HG03095 (cell line): Measurements from ENCODE around the gene PDK2.

Experiments
- ATAC-seq: cut with Tn5 transposase; IDR thresholded peaks from one replicate; pipeline ENCODE4 v1.9.1; 2021; ENCODE audit warnings: moderate library complexity; ENCODE audit not compliant: unreplicated experiment

PDK2 gene

GRCh38 chr17:50094753-50095619 lies at the start of gene PDK2:
Gene PDK2, plus strand, starts transcription at chr17:50095351. Its CDS starts 85 bp downstream, at chr17:50095436.
- peak; percentile 60 for ATAC-seq

DNA sequence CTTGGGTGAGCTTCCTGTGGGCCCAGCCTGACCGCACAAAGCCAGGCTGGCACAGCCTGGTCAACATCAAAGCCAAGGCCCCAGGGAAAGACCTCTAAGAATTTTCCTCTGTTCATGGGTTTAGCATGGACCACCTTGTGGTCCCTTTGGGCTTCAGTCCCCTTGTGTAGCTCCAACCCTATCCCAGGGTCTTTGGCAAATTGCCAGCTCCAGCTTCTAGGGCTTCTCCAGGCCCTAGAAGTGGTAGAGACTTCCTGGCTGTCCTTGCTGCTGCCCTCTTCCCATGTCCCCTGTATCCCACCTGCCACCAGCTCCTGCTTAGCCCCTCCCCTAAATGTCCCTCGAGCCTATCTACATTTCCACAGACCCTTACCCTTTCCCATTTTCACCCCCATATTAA lies 49.0 kb upstream of the PDK2 start:
- ATAC-seq = no peak

- no peak for ATAC-seq
Measured at GRCh38 chr17:50046667-50047066, 48.5 kb upstream of the PDK2 start.

DNA sequence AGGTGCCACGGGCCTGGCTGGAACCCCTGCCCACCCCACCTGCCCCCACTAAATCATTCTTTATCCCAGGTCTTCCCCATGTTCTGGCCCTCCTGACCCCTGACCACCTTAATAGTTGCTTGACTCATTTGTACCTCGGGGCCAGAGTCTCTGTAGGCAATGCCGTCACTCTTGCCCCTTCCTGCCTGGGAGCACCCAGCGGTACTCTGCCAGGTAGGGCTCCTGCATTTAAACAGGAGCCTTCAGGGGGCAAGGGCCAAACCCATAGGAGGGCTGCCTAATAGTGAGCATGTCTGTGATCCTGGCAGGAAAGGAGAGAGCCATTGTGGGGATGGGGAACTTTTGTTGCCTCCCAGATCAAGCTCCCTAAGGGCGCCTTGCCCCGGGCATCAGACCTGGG lies 48.1 kb upstream of the PDK2 start:
- ATAC-seq = no peak

DNA sequence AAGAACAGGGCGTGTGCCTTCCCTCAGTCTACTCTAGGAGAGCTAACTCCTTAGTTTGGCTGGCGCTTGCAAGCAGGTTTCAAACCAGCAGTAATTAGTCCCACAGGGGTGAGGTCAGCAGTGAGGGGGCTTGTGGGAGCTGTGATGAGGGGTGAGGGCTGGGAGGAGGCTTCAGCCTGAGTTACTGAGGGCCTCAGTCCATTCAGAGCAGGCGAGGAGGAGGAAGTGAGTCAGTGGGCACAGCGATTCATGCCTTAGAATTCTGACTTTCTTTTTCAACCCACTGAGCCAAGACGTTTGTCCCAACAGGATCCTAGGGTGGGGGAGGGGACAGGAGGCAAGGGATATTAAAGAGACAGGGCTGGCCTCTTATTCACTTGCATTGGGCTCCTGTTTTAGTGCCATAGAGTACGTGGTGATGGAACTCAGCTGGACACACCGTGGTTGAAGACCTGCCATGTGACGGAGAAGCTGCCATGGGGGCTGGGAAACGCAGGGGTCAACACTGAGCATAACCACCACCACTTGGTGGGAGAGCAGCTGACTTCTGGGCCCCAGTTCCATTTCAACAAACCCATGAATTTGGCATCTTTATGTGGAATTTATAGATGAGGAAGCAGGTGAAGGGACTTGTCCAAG lies 47.5 kb upstream of the PDK2 start:
- no peak for ATAC-seq

- no peak for ATAC-seq
Measured at GRCh38 chr17:50048146-50048720, 46.9 kb upstream of the PDK2 start.

DNA sequence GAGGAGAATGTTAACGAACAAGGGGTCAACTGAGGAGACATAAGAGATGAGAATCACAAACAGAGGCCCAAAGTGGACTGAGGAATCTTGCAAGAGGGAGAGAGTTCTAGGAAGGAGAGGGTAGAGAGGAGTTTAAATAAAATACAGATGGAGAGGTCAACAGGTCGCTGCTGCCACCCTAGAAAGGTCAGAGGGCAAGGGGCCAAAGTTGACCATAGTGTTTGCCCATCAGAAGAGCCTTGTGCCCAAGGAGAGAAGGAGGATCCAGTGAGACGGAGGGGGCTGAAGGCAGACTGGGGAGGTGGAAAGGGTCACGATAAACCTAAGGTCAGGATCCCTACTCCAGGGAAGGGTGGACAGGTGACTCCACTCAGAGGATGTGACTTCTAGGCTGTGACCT lies 46.2 kb upstream of the PDK2 start:
- no peak for ATAC-seq

GRCh38 chr17:50049636-50050035 lies 45.5 kb upstream of the PDK2 start:
- no peak for ATAC-seq

GRCh38 chr17:50050431-50051032 lies 44.6 kb upstream of the PDK2 start:
- ATAC-seq = no peak

- no peak for ATAC-seq
Measured at GRCh38 chr17:50051082-50051576, 44.0 kb upstream of the PDK2 start.

- no peak for ATAC-seq
Measured at GRCh38 chr17:50051606-50052005, 43.5 kb upstream of the PDK2 start.

GRCh38 chr17:50052241-50052796 lies 42.8 kb upstream of the PDK2 start:
- ATAC-seq = no peak

- ATAC-seq = no peak
Measured at GRCh38 chr17:50052822-50053653, 42.1 kb upstream of the PDK2 start.

- no peak for ATAC-seq
Measured at GRCh38 chr17:50053654-50053960, 41.5 kb upstream of the PDK2 start.

- no peak for ATAC-seq
Measured at GRCh38 chr17:50055055-50055425, 40.1 kb upstream of the PDK2 start.

DNA sequence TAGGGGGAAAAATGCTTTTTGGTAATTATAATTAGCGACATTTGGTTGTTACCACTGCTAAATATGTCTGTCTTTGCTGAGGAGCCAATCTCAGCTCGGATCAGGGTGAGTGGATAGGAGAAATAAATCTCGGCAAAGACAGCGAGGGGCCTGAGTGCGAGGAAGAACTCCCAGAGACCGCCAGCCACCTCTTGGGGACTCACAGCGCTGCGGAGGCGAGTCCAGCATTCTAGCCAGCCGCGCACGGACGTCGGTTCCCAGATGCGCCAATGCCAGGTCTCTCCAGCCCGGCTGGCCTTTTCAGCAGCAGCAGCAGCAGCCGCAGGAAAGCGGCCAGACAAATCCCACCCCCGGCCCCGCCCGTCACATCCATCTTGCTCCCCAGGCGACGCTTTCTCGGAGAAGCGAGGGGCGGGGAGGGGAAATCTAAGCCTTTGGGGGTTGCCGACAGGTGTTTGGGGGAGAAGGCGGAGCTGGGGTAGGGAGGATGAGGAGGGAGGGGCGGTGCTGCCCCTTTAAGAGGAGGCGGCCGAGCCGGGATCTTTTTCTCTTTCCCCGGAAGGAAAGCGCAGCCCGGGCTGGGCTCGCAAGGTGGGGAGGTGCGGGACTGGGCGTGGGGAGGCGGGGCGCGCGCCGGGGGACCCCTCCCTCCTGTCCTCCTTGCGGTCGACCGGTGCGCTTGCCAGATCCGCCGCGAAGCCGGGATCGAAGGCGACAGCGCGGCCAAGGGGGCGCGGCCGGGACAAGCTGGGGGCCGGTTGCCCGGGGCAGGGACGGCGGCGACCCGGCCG lies 39.5 kb upstream of the PDK2 start, which contains the start of gene ITGA3:
ITGA3 (plus strand) TSS at position 685 of the 791 bp plus-strand sequence. CDS start 330 bp downstream, outside the sequence.
- no peak for ATAC-seq

DNA sequence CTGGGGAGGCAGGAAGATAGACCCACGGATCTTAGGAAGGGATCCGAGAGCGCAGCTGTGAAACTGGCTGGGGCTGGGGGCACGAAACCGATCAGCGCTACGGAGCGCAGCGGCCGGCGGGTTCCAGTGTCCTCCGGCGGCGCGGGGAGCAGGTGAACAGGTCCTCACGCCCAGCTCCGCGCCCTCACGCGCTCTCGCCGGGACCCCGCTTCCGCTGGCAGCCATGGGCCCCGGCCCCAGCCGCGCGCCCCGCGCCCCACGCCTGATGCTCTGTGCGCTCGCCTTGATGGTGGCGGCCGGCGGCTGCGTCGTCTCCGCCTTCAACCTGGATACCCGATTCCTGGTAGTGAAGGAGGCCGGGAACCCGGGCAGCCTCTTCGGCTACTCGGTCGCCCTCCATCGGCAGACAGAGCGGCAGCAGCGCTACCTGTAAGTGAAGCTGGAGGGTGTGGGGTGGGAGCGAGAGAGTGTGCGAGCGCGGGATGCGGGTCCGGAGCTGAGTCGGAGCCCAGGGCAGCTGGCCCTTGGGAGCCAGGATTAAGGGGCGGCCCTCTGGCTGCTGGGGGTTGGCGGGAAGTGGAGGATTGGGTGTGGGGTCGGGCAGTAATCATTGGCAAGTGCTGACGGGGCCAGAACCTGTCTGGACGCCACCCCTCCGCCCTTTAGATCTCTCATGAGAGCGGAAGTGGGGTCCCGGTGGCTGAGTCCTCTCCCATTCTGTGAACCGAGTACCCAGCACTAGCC lies 38.8 kb upstream of the PDK2 start:
- ATAC-seq = no peak

DNA sequence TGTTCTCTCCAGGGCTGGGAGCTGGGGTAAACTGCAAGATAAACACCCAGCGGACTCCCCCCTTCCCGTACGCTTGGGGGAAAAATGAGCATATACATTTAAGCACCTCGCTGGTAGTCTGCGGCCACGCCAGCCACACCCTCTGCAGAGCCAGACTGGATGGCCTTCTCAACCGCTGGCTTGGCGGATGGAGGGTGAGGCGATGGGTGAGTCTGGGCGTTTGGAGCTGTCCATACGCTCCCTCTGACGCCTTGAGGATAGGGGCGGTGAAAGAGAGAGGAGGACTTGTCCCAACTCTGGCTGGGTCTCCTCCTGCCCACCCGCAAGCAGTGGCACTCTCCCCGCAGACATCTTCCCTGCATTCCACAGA lies 38.2 kb upstream of the PDK2 start:
- no peak for ATAC-seq

DNA sequence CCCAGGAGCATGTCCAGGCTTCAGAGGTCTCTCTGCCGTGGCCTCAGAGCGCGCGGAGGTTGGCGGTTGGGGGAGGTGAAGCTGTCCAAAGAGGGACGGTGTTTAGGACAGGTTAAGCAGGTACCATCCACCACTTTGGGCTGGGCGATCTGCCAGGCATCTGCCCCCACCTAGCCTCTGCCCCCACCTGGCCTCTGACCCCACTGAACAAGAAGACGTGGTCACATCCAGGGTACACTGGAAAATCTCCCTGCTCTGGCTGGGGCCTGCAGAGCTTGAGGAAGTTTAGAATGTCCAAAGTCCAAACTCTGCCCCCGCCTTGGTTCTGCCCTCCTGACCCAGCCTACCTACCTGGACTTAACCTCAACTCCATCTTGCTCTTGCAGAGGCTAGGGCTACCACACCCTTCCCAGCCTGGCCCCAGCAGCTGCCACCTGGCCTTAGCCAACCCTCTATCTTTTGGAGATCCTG lies 37.6 kb upstream of the PDK2 start:
- ATAC-seq = no peak
